Superior temporal gyrus (tissue), 1 donor: ENCODE data around the gene CLDN7.

Source experiments
- DNase-seq: peaks from one replicate; pipeline ENCODE4 v3.0.0-alpha.2; 2016; ENCODE audit errors: extremely low spot score

CLDN7 gene, protein sequence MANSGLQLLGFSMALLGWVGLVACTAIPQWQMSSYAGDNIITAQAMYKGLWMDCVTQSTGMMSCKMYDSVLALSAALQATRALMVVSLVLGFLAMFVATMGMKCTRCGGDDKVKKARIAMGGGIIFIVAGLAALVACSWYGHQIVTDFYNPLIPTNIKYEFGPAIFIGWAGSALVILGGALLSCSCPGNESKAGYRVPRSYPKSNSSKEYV

DNA sequence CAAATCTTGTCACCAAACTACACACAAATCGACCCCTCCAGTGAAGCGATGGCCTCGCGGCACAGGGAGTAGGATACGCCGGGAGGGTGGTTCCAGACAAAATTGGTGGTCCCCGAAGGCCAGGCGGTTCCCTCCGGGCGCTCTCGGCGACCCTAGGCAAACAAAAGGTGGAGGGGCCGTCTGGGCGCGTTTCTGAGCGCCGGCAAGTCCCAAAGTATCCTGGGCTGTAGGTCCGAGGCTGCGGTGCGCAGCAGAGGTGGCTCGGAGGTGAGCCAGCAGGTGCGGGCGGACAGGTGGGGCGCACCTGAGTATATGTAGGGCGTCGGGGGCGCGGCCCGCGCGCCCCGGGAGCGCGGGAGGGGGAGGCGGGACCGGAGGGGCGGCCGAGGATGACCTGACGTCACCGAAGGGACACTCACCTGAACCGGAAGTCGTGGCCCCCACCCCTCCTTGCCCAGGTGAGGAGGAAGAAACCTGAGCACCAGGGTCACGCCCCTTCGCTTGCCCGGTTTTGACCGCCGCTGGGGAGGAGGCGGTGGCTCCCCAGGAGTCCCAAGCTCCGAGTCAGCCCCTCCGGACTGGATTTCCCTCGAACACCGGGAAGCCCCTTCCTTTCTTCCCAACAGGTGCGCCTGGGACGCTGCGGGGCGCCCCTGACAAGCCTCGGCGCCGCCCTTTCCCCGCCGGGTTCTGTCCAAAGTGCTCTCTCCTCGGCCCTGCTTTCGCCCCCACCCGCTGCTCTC is at the start of gene CLDN7:
TSS of gene CLDN7 (minus strand) at position 287 of the 743 bp plus-strand sequence. CDS start 435 bp downstream, outside the sequence.
- DNase-seq: no peak

DNA sequence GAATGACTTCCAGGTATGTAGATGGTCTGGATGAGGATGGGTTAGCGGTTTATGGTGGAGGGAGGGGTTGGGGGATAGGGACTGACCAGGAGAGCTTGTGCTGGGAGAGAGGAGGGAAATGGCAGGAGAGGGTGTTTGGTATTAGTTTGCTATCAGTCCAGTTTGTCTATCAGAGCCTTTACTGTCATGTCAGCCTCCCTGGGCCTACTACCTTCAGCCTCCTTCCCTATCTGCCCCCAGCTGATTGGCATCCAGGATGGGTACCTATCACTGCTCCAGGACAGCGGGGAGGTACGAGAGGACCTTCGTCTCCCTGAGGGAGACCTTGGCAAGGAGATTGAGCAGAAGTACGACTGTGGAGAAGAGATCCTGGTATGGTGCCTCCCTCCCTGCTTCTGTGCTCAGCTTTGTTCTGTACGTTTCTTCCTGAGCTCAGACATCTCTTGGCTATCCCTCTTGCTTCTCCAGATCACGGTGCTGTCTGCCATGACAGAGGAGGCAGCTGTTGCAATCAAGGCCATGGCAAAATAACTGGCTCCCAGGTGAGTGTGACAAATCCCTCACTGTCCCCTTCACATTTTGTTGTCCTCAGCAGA is 48.9 kb upstream of the CLDN7 start:
- no peak for DNase-seq

DNA sequence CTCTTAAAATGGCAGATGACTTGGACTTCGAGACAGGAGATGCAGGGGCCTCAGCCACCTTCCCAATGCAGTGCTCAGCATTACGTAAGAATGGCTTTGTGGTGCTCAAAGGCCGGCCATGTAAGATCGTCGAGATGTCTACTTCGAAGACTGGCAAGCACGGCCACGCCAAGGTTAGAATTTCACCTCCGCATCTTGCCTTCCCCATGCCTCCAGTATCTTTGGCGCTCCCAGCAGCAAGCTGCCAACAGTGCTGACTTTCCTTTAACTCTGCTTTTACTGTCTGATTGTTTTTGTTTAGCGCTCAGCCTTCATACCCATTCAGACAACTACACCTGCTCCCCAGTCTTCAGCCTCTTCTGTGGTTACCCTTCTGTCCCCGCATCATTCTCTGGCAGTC is 47.4 kb upstream of the CLDN7 start:
- no peak for DNase-seq

DNA sequence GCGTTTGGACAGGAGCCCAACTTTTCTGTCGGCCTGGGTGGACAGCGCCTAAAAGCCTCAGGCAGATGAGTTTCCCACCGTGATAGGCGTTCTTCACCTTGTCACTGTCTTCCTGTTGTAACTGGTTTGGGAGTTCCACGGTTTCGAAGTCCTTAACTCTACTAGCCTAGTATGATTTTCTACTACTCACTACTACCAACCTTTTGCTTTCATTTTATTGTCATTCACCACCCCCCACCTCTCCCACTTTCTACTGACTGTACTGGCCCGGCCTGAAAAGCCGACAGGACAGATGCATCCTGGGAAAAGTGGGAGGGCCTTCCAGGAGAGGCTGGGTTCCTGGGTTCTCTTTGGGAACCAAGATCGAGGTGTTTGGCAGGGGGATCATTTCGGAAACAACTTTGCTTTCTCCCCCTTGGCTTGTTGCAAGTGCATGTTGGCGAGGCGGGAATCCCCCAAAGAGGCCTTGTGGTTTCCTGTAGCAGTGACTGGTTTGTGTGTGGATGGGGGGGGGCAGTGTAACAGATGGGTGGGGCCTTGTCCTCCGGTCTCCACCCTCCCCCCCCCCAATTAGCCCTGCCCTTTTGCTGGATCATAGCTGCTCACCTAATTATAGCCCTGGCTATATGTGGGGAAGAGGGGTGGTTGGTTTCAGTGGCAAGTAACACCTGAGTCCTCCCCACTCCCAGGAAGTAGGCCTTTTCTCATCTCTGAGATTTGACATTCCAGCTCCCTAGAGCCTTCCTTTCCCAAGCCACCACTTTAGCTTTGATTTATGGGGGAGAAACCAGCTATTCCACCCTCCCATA is 46.6 kb upstream of the CLDN7 start:
- DNase-seq: peak; percentile 57

DNA sequence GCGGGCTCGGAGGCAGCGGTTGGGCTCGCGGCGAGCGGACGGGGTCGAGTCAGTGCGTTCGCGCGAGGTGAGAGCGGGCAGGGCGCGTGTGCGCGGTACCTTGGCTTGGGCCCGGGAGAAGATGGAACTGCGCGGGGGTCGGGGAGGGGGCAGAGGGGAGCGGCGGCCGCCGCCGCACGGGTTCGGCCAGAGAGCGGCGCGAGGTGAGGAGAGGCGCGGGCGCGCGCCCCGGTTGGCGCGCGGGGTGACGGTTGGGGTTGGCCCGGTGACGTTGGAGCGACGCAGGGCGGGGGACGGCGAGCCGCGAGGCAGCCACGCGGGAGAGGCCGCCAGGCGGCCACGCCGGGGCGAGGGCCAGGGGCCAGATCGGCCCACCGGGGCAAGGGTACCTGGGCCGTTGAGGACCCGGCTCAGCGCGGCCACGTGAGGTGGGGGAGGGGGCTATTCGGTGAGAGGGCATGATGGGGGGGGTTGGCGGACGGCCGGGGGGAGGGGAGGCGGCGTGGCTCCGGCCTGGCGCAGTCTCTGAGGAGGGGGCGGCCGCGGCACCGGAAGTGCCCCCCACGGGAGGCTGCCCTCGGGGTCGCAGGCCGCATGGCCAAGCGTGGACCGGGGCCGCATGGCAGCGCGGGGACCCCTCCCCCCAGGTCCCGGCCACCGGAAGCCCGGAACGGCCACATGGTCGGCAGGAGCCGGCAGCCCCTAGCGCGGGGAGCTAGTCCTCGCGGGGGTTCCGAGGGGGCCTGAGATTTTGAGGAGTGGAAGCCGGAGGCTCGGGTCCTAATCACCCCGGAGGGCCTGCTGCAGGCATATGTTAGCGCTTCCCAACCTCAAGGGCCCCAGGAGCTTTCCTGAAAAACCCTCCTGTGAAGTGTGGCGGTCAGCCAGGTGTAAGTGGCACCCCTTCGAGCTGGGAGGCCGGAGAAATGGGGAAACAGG is 45.7 kb upstream of the CLDN7 start:
- DNase-seq: no peak

DNA sequence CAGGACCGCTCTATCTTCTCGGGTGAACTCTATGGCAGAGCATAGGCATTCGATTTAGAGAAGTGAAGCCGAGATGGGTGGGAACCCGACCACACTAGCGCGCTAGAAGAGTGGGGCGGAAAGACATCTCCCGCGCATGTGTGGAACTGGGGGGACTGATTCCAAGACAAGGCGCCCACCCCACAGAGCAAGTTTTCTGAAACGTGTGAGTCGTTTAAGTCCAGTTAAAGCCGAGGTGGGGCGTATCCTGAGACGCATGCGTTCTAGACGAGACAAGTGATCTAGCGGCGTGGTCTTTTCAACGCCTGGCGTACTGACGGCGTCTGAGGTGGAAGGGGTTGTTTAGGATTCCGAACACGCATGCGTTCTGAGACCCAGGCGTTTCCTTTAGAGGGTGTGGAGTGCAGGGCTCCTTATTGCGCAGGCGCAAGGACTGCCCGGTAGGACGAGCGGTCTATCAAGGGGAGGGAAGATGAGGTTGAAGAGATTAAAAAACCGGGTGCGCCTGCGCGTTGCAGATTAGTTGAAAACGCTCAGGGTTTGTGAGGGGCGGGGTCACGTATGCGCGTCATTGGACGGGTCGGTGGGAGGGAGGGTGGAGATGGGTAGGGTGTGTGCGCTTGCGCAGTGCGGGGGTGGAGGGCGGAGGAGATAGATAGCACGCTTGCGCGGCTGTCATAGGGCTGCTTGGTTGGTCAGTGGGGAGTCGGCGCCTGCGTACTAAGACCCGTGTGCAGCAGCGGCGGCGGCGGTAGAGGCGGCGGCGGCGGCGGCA is 44.8 kb upstream of the CLDN7 start, which contains the start of gene EIF5A:
TSS of gene EIF5A (plus strand) at position 718 of the 775 bp plus-strand sequence. CDS start 2,008 bp downstream, outside the sequence.
- DNase-seq: peak; percentile 99

DNA sequence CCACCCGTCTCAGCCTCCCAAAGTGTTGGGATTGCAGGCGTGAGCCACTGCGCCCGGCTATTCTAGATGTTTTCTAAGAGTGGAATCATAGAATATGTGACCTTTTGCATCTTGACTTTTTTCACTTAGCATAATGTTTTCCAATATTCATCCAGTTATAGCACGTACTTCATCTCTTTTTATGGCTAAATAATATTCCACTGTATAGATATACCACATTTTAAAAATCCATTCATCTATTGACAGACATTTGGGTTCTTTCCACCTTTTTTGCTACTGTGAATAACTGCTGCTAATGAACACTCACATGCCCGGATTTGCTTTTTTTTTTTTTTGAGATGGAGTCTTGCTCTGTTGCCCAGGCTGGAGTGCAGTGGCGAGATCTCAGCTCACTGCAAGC is 41.9 kb upstream of the CLDN7 start:
- DNase-seq: no peak

DNA sequence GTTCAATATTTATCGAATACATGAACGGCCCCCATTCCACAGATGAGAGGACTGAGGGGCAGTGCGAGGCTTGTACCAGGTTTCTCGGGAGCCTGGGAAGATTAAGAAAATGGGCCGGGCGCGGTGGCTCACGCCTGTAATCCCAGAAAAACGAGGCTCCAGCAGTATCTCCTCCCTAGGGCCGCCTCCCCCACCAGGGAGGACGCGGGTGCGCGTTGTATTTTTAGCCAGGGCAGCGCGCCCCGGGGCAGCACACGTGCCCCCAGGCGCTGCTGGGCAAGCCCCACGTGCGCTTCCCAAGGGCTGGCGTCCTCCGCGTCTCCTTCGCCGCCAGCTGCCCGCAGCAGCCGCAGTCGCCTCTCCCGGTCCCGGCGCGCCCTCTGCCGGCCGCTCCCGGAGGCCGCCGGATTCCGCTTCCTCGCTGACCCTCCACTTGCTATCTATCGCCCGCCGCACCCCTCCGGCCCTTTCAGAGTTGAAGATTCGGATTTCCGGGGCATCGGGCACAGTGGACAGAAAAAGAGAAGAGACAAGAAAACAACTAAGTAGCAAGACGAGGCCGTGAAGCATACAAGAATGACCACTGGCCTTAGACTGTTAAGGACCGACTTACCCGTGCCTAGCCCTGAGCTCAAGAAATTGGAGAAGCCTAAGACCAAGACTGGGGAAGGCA is 34.0 kb upstream of the CLDN7 start:
- DNase-seq: peak; percentile 77

DNA sequence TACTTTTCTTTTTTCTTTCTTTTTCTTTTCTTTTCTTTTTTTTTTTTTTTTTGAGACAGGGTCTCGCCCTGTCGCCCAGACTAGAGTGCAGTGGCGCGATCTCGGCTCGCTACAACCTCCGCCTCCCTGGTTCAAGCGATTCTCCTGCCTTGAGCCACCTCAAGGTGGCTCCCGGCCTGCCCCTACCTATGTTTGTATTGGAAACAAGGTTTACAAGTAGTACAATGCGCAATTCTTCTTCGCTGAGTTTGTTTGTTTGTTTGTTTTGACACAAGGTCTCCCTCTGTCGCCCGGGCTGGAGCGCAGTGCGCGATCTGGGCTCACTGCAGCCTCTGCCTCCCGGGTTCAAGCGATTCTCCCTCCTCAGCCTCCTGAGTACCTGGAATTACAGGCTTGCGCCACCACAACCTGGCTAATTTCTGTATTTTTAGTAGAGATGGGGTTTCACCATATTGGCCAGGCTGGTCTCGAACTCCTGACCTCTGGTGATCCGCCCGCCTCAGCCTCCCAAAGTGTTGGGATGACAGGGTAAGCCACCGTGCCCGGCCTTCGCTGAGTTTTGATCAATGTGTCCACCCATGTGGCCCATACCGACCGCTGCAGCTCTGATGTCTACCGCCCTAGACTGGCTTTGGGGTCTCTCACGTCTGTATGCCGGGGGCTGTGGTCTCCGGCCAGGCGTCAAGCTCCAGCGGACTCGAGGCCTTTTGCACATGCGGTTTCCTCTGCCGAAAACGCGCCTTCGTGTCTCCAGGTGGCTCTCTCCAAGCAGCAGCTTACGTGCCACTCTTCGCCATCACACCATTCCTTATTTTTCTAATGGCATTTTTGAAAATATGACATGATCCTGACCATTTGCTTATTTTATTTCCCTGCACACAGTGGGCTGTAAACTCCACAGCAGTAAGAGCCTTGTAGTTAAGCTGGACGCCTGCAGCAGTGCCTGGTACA is 33.2 kb upstream of the CLDN7 start:
- no peak for DNase-seq

DNA sequence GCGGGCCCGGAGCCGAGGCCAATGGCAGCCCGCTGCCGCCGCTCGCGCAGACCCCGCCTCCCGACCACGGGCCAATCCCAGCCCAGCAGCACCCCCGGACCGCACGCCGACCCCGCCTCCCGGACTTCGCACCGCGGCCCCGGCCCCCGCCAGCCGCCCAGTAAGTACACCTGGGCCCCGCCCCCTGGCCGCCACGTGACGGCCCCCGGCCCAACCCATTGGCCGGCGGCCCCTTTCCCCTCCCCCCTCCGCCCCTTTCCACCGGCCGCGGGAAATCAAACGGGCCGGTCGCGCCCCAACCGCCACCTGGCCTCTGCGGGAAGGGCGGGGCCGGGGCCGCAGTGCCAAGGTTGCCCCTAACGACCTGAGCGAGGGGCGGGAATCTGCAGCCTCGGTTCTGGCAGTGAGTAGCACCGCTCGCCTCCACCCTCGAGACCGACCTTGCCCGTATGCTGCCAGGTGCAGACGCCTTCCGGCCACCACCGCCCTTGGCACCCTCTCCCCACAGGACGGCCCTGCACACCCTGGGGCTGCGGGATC is 32.4 kb upstream of the CLDN7 start, which contains the start of gene YBX2:
TSS of gene YBX2 (minus strand) at position 26 of the 540 bp plus-strand sequence. CDS start 139 bp downstream, outside the sequence.
- no peak for DNase-seq

DNA sequence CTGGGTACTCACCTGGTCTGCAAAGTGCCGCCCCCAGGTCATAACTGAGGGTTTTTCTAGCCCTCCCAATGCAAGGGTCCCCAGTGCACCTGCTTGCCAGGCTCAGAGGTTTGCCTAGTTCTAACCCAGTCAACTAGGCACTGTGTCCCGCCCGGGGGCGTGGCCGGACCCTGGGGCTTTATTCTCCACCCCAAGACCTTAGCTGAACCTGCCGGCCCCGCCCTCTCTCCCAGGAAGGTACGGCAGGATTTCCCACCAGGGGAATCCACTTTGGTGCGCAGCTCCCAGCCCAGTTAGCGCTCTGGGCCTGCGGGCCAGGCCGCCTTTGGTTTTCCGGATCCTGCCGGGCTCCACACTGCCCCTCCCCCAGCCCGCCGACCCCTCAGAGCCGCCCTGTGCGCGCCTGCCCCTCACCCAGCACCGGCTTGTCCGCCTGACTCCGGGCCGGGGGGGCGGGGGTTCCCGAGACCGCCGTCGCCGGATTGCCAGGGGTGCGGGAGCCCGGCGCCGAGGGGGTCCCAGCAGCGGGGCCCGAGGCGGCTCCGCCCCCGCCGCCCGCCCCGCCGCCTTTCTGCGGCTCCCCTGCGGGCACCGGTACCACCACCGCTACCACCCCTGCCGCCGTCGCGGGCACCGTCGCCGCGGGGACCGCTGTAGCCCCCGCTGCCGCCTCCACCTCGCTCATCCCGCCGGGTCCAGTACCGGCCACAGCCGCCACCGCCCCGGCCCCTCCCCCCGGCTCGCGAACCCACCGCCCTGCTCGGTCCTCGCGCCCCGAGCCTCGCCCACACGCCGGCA is 31.7 kb upstream of the CLDN7 start:
- no peak for DNase-seq

DNA sequence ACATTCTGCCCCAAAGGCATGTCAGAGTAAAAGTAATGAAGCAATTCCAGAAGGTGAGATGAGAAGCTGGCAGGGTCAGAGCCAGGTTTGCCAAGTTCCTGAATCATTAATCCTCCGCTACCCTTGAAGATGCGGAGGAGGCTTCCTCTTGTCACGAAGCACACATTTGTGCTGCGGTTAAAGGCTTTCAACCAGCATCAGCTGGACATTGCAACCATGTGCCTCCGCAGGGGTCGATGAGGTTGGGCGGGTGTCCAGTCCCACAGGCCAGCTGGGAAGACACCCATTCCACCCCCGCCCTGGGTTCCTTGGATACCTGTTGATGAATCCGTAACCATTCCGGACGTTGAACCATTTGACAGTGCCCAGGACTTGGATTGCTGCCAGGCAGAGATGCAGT is 30.9 kb upstream of the CLDN7 start:
- no peak for DNase-seq

DNA sequence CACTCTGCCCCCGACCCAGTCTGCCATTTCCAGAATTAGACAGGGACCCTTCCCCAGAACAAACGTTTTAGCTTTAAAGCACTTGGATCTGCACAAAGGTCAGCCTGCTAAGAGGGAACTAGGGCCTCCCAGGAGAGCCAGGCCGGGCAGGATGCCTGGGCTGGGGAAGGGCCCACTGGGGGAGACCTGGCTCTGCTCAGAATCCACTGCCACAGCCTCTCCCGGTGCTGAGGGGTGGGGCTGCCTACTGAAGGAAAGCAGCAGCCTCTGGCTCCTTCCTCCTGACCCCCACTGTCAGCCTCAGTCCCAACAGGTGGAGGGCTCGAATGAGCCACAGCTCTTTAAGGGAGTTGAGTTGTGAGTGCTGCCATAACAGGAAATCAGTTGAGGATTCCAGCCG is 30.5 kb upstream of the CLDN7 start:
- no peak for DNase-seq

DNA sequence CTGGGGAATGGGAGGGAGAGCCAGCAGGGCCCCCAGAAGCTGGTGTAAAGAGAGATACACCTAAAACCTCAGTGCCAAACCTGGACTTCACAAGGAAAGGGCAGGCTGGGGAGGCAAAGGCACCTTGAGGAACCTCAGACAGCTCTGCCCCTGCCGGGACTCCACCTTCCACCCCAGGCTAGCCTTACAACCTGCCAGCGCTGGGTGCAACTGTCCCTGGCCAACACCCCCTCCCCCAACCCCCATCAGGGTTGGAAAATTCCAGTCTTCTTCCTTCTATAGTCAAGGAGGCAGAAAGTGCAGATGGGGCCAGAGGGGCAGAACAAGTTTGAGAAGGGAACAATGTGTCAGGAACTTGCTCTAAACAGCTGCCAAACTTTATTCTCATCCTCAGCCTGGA is 29.9 kb upstream of the CLDN7 start:
- no peak for DNase-seq

DNA sequence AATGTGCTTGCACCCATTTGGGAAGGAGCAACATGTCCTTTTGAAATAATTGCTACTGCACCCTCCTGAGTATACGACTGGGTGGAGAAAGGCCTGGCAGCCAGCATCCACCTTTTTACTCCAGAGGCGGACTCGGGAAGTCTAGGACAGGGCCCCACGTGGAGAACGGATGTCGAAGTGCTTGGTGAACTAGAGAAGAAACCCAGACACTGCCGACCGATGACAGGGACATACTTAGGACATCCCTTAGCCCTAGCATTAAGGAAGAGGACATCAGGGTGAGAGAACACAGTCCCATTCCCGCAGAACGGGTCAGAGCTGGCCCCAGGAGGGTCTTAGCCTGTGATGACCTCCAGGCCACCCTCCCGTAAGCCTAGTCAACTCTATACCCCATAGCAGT is 28.4 kb upstream of the CLDN7 start:
- no peak for DNase-seq

DNA sequence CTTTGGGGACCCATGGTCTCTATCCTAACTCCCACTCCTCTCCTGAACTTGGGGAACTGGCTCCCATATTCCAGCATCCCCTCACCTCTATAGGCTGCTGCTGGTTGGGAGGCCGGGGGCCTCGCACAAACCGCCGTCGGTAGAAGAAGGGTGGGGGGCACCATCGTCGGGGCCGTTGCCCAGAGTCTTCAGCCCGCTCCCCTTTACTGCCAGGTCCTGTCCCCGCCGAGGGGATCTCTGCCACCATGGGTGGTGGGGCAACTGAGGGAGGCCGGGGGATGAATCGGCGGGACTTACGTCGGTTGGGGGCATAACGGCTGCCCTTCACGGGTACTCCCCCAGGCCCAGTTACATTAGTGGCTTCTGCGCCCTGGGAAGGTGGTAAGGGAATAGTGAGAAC is 27.9 kb upstream of the CLDN7 start:
- DNase-seq: no peak
